RWPE1 (cell line): ENCODE measurements around the gene POLD3.

Source experiments
- CTCF ChIA-PET: fragments of 350-600 bp; sonication (Branson Sonifier 250); formaldehyde crosslinking; extraction: SDS; loops from one replicate; lab custom pipeline; 2021; lab: Yijun Ruan, JAX
- POLR2A ChIA-PET: fragments of 400-600 bp; formaldehyde crosslinking; extraction: SDS; loops from one replicate; lab custom pipeline; 2020; ENCODE audit warnings: antibody characterized with exemption; ENCODE audit not compliant: low non-redundant PET; lab: Yijun Ruan, JAX
- DNase-seq: peaks from one replicate; pipeline ENCODE4 v3.0.0; 2012; ENCODE audit warnings: low spot score
- H3K27ac ChIP-seq: fragments of 450-650 bp; 2 replicates; pipeline ENCODE4 v1.5.1; 2017
- TF ChIP-seq, protein P1 (sequence below): fragments of 450-650 bp; conservative IDR thresholded peaks from 2 replicates; pipeline ENCODE4 v1.5.1; 2017; ENCODE audit warnings: low read depth, mild to moderate bottlenecking

POLD3 gene

DNA sequence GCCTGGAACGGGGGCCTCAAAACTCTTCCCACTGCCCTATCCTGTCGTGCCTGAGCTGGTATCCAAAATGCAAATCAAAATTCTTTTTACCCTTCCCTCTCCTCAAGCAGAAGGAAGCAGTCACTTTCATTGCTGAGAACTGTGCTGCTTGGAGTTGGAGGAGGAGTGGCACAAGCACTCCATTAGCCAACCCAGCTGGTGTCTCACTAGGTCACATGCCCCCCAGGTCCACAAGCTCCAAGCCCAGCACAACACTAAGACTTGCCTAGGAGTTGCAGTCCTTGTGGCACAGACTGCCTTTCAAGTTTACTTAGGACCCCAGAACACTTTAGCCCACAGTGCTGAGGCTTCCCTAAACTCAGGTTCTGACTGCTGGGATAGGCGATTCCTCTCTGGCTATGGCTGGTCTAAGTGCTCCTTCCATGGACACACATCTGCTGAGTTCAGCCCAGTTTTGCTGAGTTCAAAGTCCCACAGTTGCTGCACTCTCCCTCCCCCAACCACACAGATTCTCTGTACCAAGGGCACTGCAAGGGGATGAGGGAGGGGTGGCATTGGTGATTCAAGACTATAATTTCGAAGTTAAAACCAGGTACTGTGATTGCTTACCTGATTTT lies 70.2 kb downstream of the POLD3 start:
- TF ChIP-seq, protein P1, sequence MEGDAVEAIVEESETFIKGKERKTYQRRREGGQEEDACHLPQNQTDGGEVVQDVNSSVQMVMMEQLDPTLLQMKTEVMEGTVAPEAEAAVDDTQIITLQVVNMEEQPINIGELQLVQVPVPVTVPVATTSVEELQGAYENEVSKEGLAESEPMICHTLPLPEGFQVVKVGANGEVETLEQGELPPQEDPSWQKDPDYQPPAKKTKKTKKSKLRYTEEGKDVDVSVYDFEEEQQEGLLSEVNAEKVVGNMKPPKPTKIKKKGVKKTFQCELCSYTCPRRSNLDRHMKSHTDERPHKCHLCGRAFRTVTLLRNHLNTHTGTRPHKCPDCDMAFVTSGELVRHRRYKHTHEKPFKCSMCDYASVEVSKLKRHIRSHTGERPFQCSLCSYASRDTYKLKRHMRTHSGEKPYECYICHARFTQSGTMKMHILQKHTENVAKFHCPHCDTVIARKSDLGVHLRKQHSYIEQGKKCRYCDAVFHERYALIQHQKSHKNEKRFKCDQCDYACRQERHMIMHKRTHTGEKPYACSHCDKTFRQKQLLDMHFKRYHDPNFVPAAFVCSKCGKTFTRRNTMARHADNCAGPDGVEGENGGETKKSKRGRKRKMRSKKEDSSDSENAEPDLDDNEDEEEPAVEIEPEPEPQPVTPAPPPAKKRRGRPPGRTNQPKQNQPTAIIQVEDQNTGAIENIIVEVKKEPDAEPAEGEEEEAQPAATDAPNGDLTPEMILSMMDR, result no peak
- ChIA-PET POLR2A (no interaction called here), CTCF (interaction anchor here (0.7 kb wide), 1 partner anchor 1007 kb away, joined by 3 read pairs; no protein-coding TSS in a partner anchor)
- no peak for DNase-seq
- no peak overlapping the region for H3K27ac ChIP-seq

DNA sequence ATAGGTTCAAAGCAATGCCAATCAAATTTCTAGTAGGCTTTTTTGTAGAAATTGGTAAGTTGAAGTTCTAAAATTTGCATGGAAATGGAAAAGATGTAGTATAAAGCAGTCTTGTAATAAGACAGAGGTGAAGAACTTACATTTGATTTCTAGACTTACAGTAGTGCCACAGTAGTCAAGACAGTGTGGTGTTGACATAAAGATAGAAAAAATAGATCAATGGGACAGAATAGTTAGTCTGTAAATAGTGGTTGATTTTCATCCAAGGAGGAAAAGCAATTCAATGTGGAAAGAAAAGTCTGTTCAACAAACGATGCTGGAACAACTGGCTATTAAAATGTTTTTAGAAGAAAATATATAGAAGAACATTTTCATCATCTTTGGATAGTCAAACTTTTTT lies 70.9 kb downstream of the POLD3 start:
- no peak overlapping the region for H3K27ac ChIP-seq
- DNase-seq, result no peak
- TF ChIP-seq, protein P1, result no peak
- POLR2A ChIA-PET, result no interaction called here
- CTCF ChIA-PET, result interaction anchor here (0.7 kb wide), 1 partner anchor 1007 kb away, joined by 3 read pairs; no protein-coding TSS in a partner anchor

DNA sequence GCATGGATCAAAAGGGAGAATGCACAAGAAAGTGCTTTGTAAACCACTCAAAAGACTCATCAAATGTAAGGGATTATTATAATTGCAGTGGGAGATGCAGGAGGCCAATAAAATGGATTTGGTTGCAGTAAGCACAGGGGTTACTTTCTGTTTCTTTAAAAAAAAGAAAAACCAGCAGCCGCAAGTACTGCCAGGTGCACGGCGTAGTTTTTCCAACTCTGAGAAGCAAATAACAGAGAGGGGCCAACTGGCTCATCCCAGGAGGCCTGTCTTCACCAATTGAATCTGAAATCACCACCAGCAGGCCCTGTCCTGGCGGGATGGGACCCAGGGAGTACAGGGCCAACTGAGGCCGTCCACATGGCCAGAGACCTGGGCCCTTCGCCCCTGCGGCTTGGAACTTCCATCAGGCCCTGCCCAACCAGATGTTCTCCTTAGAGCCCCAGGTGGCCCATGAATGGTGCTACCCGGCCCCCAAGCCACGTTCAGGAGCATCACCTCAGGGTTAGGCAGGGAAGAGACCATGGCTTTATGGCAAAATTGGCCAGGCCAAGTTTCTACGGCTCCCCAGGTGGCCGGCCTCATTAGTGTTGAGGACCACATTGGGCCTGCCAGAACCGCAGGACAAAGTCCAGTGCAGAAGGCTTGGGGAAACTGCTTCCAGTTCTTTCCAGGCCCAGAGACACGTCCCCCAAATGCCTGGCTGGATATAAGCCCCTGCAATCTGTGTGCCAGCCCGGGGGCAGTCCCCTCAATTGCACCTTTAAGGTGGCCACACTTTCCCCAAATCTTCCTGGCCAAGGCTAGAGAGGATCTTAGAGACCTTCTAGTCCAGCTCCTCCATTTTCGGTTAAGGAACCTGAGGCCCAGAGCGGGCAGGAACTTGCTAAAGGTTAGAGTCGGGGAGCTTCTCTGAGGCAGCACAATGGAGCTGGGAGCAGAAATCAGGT lies 77.1 kb downstream of the POLD3 start:
- ChIA-PET POLR2A (no interaction called here), CTCF (no interaction called here)
- no peak overlapping the region for H3K27ac ChIP-seq
- TF ChIP-seq, protein P1, result no peak
- DNase-seq, result no peak

DNA sequence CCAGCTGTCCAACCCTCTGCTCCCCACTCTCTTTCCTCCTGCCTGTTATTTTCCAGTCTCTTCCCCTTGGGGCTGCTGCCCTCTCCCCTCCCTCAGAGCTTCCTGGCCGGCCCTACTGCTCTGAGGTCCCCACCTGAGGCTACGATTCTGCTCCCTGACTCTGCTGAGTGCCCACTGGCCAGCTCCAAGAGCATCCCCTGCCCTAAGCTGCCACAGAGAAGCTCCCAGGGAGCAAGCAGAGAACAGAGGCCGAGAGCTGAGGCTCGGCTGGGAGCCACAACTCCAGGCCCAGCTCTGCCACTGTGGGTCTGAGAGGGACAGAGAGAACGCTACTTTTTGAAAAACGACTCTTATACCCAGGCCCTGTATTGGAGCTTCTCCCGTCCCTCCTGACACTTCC lies 77.8 kb downstream of the POLD3 start:
- TF ChIP-seq, protein P1, result no peak
- no peak overlapping the region for H3K27ac ChIP-seq
- no peak for DNase-seq
- ChIA-PET CTCF (no interaction called here), POLR2A (no interaction called here)

DNA sequence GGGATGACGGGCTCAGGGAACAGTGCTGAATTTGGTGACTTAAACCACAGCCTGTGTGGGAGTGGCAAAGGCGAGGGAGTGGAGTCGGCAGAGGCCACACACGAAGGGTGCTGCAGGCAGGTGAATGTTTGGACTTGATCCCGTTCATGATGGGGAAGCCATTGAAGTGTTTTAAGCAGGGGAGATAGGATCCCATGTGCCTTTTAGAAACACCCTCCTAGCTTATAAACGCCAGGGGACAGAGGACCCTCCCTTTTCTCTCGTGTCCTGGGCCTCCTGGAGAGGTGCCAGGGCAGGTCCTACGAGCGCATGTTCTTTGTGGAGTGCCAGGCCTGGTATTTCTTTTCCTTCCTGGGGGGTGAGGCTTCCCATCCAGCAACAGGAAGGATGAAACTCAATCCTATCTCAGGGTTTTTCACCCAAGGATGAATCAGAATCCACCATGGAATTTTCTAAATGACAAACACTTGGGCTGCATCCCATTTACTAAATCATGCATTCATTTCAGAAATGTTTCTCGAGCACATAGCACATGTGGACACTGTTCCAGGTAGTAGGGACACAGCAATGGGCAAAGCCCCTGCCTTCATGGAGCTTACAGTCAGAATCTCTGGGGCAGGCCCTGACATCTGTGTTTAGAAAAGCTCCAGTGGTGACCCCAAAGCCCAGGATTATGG lies 79.3 kb downstream of the POLD3 start:
- CTCF ChIA-PET, result no interaction called here
- POLR2A ChIA-PET, result no interaction called here
- peak overlapping the region; percentile 37; the same call in 1 of the 2 replicates for H3K27ac ChIP-seq
- TF ChIP-seq, protein P1, result no peak
- DNase-seq, result no peak
